Activated CD8-positive, alpha-beta T cell treated with anti-CD3 and anti-CD28 coated beads, Interleukin-2, amount 10 ng/mL, durations not matched to agents 7 days and 5 days (primary cell): ENCODE data around the gene FAM131B. TPM values are rescaled to one million over a fixed set of nuclear protein-coding genes. Genes with fewer than 3 reads are reported as not detected.
"Not testable (repeated sequence)": the region's sequence is repeated elsewhere in the genome, so short reads cannot be mapped to it uniquely, and the experiment has no call there.

Source experiments
- ATAC-seq: fragments of 150-1000 bp; cut with Tn5 transposase; one replicate; pipeline ENCODE4 v1.10.0; 2021; ENCODE audit warnings: moderate library complexity
- CTCF ChIA-PET: fragments of 350-600 bp; sonication (Branson Sonifier 250); formaldehyde crosslinking; loops from one replicate; lab custom pipeline; 2021; ENCODE audit warnings: antibody characterized with exemption; lab: Charles Lee
- POLR2A ChIA-PET: fragments of 350-600 bp; sonication (Branson Sonifier 250); formaldehyde crosslinking; loops from one replicate; lab custom pipeline; 2021; ENCODE audit warnings: antibody characterized with exemption; lab: Charles Lee
- DNase-seq: peaks from one replicate; pipeline ENCODE4 v3.0.0-alpha.2; 2020
- H3K27ac Mint-ChIP-seq: one replicate; pipeline ENCODE4 v1.8.0; 2021; ENCODE audit warnings: mild to moderate bottlenecking, mixed read lengths
- H3K27me3 Mint-ChIP-seq: one replicate; pipeline ENCODE4 v1.8.0; 2021; ENCODE audit warnings: low read depth, mixed read lengths
- H3K36me3 Mint-ChIP-seq: one replicate; pipeline ENCODE4 v1.8.0; 2021; ENCODE audit warnings: low read depth, mixed read lengths
- H3K4me1 Mint-ChIP-seq: one replicate; pipeline ENCODE4 v1.8.0; 2021; ENCODE audit warnings: low read depth, mixed read lengths
- H3K4me3 Mint-ChIP-seq: one replicate; pipeline ENCODE4 v1.8.0; 2021; ENCODE audit warnings: mild to moderate bottlenecking, mixed read lengths
- H3K9me3 Mint-ChIP-seq: one replicate; pipeline ENCODE4 v1.8.0; 2022; ENCODE audit warnings: mixed read lengths; ENCODE audit not compliant: insufficient read depth
- total RNA-seq, 2 experiments: library from RNA; stranded (reverse); gene quantifications; one replicate each; pipeline ENCODE4 v1.2.3, GENCODE V29; 2021

The FAM131B gene
- total RNA-seq, 2 experiments from 2014 or later = 2.2 to 2.4 TPM

DNA sequence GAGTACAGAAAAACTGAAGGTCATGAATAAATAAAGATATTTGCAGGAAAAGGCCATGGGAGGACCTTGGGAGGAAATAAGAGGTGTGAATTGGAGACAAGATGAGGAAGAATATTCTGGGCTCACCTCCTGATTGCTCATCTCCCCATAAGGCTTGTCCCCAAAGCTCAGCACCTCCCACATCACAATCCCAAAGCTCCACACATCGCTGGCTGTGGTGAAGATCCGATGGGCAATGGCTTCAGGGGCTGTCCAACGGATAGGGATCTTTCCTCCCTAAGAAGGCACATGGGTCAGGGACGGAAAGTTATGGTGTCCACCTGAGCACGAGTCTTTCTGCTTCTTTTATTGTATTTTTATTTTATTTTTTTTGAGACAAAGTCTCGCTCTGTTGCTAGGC lies 31.6 kb upstream of the FAM131B start:
- ATAC-seq (no peak), DNase-seq (no peak)
- ChIA-PET POLR2A (interaction anchor here (1.6 to 3.2 kb wide), 2 partner anchors 10 to 13 kb away, joined by 3 to 9 read pairs; no protein-coding TSS in a partner anchor), CTCF (no interaction called here)
- H3K4me3 Mint-ChIP-seq = no peak overlapping the region
- H3K27ac Mint-ChIP-seq = no peak overlapping the region
- H3K4me1 Mint-ChIP-seq = peaks cover 33% of the 10 kb centered on the region
- H3K27me3 Mint-ChIP-seq = no peaks in the 10 kb centered on the region
- no peaks in the 10 kb centered on the region for H3K9me3 Mint-ChIP-seq
- peaks cover 54% of the 10 kb centered on the region for H3K36me3 Mint-ChIP-seq

DNA sequence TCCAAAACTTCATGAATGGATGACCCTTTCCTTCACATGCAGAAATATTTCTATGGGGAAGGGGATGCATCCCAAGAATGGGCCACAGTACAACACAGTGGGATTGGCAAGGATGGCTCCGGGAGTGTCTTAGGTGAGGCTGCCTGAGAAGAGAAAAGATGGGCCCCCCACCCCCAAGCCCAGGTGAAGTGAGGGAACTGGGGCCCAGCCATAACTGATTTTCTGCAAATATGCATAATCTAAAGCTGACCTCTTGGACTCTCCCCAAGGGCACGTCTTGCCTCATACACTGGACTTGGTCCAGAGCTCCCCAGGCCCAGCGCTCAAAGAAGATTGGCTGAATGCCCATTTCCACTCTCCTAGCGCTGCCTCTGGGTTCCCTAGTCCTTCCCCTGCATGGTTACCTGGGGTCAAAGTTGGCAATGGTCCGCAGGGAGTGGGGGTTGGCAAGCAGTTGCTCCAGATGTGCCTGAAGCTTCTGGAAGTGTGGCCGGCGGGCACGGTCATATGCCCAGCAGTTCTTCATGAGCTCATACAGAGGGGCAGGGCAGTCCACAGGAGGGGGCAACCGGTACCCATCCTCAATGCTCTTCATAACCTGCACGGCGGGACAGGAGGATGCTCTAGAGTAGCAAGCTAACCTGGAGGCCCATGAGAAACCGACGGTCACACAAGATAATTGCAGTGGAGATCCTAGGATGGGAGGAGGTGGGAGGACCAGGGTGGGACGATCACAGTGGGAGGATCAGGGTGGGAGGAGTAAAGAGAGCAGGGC lies 30.9 kb upstream of the FAM131B start:
- ATAC-seq (no peak), DNase-seq (no peak)
- ChIA-PET CTCF (interaction anchor here (1.0 to 1.7 kb wide), 2 partner anchors 14 to 22 kb away, joined by 3 to 7 read pairs; no protein-coding TSS in a partner anchor), POLR2A (interaction anchor here (1.6 to 3.2 kb wide), 2 partner anchors 9 to 14 kb away, joined by 3 to 9 read pairs; no protein-coding TSS in a partner anchor)
- H3K27ac Mint-ChIP-seq = peak overlapping the region; percentile 34
- H3K4me3 Mint-ChIP-seq = no peak overlapping the region
- peaks cover 57% of the 10 kb centered on the region for H3K36me3 Mint-ChIP-seq
- no peaks in the 10 kb centered on the region for H3K9me3 Mint-ChIP-seq
- peaks cover 33% of the 10 kb centered on the region for H3K4me1 Mint-ChIP-seq
- H3K27me3 Mint-ChIP-seq = no peaks in the 10 kb centered on the region

DNA sequence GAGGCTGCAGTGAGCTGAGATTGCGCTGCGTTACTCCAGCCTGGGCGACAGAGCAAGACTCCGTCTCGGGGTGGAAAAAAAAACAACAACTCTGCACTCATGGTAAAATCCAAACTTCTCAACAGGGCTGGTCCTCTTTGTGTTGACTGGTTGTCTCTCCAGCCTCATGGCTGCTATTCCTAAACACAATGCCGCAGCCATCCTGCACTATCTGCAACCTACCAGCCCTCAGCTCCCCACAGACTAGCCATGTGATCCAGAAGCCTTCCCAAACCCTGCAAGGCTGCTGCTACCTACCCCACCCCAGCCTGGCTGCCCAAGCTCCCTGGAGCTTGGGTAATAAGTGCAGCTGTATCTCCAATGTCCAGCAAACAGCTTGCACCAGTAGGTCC lies 30.4 kb upstream of the FAM131B start:
- POLR2A ChIA-PET = interaction anchor here (1.6 to 3.2 kb wide), 2 partner anchors 9 to 14 kb away, joined by 3 to 9 read pairs; no protein-coding TSS in a partner anchor
- Mint-ChIP-seq H3K27me3 (no peaks in the 10 kb centered on the region), H3K27ac (peak overlapping the region; percentile 34)

DNA sequence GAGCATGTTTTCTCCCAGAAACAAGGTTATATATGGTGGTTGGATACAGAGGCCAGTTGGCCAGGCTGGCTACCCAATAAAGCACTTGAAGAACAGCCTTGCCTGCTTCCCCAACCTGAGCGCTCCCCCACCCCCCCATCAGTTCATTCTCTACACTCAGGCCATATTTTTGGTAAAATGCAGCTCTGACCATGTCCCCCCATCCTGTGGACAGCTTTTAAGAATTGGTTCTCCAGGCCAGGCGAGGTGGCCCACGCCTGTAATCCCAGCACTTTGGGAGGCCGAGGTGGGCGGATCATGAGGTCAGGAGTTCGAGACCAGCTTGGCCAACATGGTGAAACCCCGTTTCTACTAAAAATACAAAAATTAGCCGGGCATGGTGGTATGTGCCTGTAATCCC lies 29.9 kb upstream of the FAM131B start:
- CTCF ChIA-PET = interaction anchor here (1.0 to 1.7 kb wide), 3 partner anchors 13 to 23 kb away, joined by 3 to 7 read pairs (median 3); no protein-coding TSS in a partner anchor
- ATAC-seq = not testable (repeated sequence)

More for the DNA sequence above, 30.4 kb upstream of the FAM131B start:
- CTCF ChIA-PET = interaction anchor here (1.0 to 1.7 kb wide), 2 partner anchors 13 to 23 kb away, joined by 3 to 7 read pairs; no protein-coding TSS in a partner anchor
- Mint-ChIP-seq H3K9me3 (no peaks in the 10 kb centered on the region), H3K4me3 (no peak overlapping the region), H3K36me3 (peaks cover 59% of the 10 kb centered on the region), H3K4me1 (peaks cover 34% of the 10 kb centered on the region)
- no peak for ATAC-seq
- DNase-seq = no peak

DNA sequence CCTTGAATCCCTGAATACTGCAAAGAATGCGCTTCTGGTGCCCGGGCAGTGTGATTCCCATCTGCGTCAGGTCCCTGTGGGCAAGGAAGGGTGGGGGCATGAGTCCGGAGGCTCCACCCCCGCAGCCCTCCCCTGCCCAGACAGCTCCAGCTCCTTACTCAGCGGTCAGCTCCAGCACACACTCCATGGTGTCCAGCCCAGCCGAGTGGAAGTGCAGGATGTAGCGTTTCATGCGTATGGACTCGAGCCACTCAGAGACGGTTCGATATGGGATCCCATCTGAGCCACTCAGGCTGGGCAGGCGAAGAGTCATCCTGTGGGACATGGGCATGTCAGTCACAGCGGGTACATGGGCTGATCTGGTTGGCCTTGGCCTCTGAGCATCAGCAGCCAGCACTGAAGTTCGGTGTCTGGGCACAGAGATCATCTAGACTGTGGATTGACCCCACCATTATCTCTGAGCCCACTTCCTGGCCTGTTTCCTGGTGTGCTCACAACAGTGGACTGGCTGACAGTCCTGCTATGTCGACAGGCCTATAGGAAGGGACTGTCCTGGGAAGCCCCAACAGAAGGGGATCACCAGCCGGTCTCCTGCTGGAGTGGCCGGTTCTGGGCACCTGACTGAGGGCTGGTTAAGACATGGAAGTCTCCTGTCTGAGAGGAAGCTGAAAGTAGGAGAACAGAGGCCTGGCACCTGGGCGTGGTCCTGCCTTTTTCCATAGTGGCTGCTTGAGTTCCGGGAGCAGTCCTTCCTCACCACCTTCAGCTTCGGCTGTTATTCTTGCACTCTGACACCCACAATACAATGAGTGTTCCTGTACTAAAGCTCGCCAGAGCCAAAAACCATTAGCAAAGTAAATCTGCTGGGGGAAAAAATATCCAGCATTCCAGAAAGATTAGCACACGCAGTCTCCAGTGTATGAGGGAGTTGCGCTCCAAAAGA lies 29.2 kb upstream of the FAM131B start:
- peaks cover 37% of the 10 kb centered on the region for H3K4me1 Mint-ChIP-seq
- H3K9me3 Mint-ChIP-seq = no peaks in the 10 kb centered on the region

More for the DNA sequence above, 29.9 kb upstream of the FAM131B start:
- H3K9me3 Mint-ChIP-seq, H3K27ac Mint-ChIP-seq, DNase-seq, H3K27me3 Mint-ChIP-seq, H3K4me3 Mint-ChIP-seq: not testable (repeated sequence)
- Mint-ChIP-seq H3K36me3 (peaks cover 57% of the 10 kb centered on the region), H3K4me1 (peaks cover 37% of the 10 kb centered on the region)
- POLR2A ChIA-PET = interaction anchor here (0.6 to 3.2 kb wide), 3 partner anchors 8 to 129 kb away, joined by 3 to 9 read pairs (median 3); partner anchors contain the start of gene GSTK1

DNA sequence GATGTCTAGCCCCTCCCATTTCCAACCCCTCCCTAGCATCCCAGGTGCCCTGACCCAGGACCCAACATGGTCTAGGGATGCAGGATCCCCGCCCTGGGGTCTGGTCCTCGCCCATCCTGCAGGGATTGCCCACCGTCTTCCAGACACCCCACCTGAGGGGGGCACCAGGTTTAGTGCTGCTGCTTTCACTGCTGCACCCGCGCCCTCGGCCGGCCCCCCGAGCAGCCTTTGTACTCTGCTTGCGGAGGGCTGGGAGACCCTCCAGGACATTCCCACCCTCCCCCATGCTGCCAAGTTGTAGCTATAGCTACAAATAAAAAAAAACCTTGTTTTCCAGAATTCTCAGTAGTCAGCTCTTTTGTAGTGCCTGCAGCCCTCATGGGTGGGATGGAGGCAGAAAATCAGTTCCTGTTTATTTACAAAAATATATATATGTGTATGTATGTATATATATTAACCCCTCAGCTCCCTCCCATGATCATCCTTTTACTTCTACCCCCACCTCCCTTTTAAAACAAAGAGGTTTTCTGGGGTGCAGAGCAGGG lies 28.3 kb upstream of the FAM131B start:
- H3K36me3 Mint-ChIP-seq = peaks cover 56% of the 10 kb centered on the region
- POLR2A ChIA-PET = interaction anchor here (0.5 kb wide), 1 partner anchor 9 kb away, joined by 3 read pairs; no protein-coding TSS in a partner anchor
- no peaks in the 10 kb centered on the region for H3K27me3 Mint-ChIP-seq
- H3K4me3 Mint-ChIP-seq = no peak overlapping the region
- H3K4me1 Mint-ChIP-seq = peaks cover 37% of the 10 kb centered on the region
- ATAC-seq (no peak), DNase-seq (no peak)
- no peaks in the 10 kb centered on the region for H3K9me3 Mint-ChIP-seq
- CTCF ChIA-PET = interaction anchor here (1.2 to 2.8 kb wide), 4 partner anchors 11 to 151 kb away, joined by 3 to 10 read pairs (median 4); no protein-coding TSS in a partner anchor
- H3K27ac Mint-ChIP-seq = no peak overlapping the region

More for the DNA sequence above, 29.2 kb upstream of the FAM131B start:
- DNase-seq = no peak
- Mint-ChIP-seq H3K36me3 (peaks cover 56% of the 10 kb centered on the region), H3K4me3 (no peak overlapping the region), H3K27me3 (no peaks in the 10 kb centered on the region), H3K27ac (no peak overlapping the region)
- POLR2A ChIA-PET = interaction anchor here (0.6 to 3.2 kb wide), 2 partner anchors 7 to 128 kb away, joined by 3 to 9 read pairs; partner anchors contain the start of gene GSTK1
- CTCF ChIA-PET = interaction anchor here (1.0 to 1.7 kb wide), 4 partner anchors 12 to 17 kb away, joined by 3 to 7 read pairs (median 4); no protein-coding TSS in a partner anchor
- ATAC-seq = no peak

DNA sequence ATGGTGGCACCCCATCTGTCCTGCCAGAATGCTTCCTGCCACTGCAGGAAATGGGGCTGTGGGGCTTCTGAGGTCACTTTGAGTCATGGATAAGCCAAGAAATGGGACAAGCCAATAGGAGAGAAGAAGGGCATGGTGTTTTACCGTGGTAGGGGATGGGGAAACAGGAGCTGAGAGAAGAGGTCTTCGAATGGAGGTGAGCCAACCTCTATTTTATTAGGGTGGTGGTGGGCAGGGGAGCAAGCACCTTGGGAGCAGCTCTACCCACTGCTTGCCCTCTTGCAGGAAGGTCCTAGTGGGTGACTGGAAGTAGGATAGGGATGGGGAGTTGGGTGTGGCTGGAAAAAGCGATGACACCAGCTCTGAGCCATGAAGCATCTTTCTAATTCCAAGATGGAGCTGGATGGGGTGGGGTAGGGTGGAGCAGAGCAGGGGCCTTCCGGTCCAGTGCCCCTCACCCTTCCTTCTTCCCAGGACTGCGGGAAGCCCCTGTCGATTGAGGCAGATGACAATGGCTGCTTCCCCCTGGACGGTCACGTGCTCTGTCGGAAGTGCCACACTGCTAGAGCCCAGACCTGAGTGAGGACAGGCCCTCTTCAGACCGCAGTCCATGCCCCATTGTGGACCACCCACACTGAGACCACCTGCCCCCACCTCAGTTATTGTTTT lies 27.7 kb upstream of the FAM131B start:
- ATAC-seq (no peak), DNase-seq (no peak)
- Mint-ChIP-seq H3K36me3 (peaks cover 56% of the 10 kb centered on the region), H3K4me3 (no peak overlapping the region), H3K27me3 (no peaks in the 10 kb centered on the region), H3K9me3 (no peaks in the 10 kb centered on the region), H3K4me1 (peaks cover 36% of the 10 kb centered on the region), H3K27ac (peak overlapping the region; percentile 73)
- POLR2A ChIA-PET = interaction anchor here (0.5 to 1.3 kb wide), 2 partner anchors 8 to 12 kb away, joined by 3 to 5 read pairs; no protein-coding TSS in a partner anchor
- CTCF ChIA-PET = interaction anchor here (1.2 to 2.8 kb wide), 4 partner anchors 10 to 150 kb away, joined by 3 to 10 read pairs (median 4); no protein-coding TSS in a partner anchor

DNA sequence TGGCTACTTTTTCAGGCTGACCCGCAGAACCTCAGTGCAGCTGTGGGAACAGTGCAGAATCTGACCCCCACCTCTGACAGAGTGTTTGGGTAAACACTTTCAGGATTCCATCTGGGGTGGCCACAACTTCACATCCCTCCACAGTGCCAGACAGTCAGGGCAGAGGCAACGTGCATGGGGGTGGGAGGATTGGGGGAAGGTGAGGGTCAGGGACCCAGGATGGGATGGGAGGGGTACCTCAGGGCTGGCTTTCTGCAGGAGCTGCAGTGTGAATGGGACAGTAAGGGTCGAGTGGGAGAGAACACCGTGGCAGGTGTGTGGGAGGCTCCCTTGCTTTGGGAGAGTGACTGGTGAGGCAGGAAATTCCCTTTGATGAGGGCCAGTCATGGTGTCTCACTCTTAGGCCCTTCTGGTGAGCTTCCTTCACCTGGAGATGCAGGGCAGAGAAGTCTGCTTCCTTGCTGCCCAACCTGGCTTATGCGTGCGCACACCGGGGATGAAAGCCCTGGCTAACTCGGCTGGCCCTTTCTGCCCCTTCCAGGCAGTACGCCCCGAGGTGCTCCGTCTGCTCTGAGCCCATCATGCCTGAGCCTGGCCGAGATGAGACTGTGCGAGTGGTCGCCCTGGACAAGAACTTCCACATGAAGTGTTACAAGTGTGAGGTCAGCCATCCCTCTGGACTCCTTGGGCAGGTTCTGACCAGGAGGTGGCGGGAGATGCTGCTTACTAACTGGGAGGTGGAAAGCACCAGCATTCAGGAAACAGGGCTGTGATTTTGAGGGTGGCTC lies 27.0 kb upstream of the FAM131B start:
- POLR2A ChIA-PET = interaction anchor here (1.1 to 2.0 kb wide), 4 partner anchors 8 to 18 kb away, joined by 3 to 11 read pairs (median 4); no protein-coding TSS in a partner anchor
- ATAC-seq (no peak), DNase-seq (no peak)
- H3K9me3 Mint-ChIP-seq = no peaks in the 10 kb centered on the region
- CTCF ChIA-PET = interaction anchor here (0.6 to 2.8 kb wide), 6 partner anchors 10 to 1652 kb away, joined by 3 to 10 read pairs (median 5); partner anchors contain the start of gene SSBP1
- H3K4me1 Mint-ChIP-seq = peaks cover 28% of the 10 kb centered on the region
- H3K4me3 Mint-ChIP-seq = no peak overlapping the region
- H3K27me3 Mint-ChIP-seq = no peaks in the 10 kb centered on the region
- H3K36me3 Mint-ChIP-seq = peaks cover 52% of the 10 kb centered on the region
- H3K27ac Mint-ChIP-seq = peak overlapping the region; percentile 73

DNA sequence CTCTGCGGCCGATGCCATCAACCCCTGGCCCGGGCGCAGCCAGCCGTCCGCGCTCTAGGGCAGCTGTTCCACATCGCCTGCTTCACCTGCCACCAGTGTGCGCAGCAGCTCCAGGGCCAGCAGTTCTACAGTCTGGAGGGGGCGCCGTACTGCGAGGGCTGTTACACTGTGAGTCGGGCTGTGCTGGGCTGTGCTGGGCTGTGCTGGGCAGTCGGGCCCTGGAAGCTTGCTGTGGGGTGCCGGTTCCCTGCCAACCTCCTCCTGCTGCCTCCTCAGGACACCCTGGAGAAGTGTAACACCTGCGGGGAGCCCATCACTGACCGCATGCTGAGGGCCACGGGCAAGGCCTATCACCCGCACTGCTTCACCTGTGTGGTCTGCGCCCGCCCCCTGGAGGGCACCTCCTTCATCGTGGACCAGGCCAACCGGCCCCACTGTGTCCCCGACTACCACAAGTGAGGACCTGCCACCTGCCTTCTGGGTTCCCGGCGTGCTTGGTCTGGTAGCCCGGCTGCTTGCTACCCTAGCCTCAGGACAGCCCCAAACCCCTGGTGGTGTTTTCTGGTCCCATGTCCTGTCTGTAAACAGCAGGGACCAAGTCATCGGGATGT lies 26.1 kb upstream of the FAM131B start:
- no peaks in the 10 kb centered on the region for H3K9me3 Mint-ChIP-seq
- DNase-seq (no peak), ATAC-seq (no peak)
- peak overlapping the region; percentile 67 for H3K27ac Mint-ChIP-seq
- peaks cover 26% of the 10 kb centered on the region for H3K4me1 Mint-ChIP-seq
- H3K4me3 Mint-ChIP-seq = no peak overlapping the region
- CTCF ChIA-PET = interaction anchor here (0.7 to 2.8 kb wide), 7 partner anchors 9 to 1651 kb away, joined by 3 to 10 read pairs (median 3); partner anchors contain the start of gene SSBP1
- no peaks in the 10 kb centered on the region for H3K27me3 Mint-ChIP-seq
- POLR2A ChIA-PET = interaction anchor here (0.7 to 2.0 kb wide), 5 partner anchors 8 to 19 kb away, joined by 3 to 11 read pairs (median 5); no protein-coding TSS in a partner anchor
- H3K36me3 Mint-ChIP-seq = peaks cover 46% of the 10 kb centered on the region
